Spleen (tissue), 11 donors: ENCODE data around the gene GRK6. TPM values are rescaled to one million over a fixed set of nuclear protein-coding genes. Genes with fewer than 3 reads are reported as not detected.

Experiments used
- DNase-seq: peaks from one replicate; pipeline ENCODE4 v3.0.0-alpha.2; 2020
- H3K27ac ChIP-seq, 8 donors: fragments of 200-600 bp; sonication (generic) in 7 of 8; 1 replicate in 4 of 8; 2 replicates in 4 of 8; pipeline versions ENCODE4 v1.5.0 to v1.8.0; 2016 to 2021; ENCODE audit warnings: inconsistent platforms in 4 of 8, mild to moderate bottlenecking in 4 of 8, moderate library complexity in 1 of 8
- H3K27me3 ChIP-seq, 7 donors: fragments of 200-600 bp; sonication (generic) in 6 of 7; replicated peaks in 1 of 7; 1 replicate in 4 of 7; 2 replicates in 3 of 7; pipeline versions ENCODE4 v1.5.0 to v1.8.0; 2016 to 2021; ENCODE audit warnings: inconsistent platforms in 3 of 7, mild to moderate bottlenecking in 1 of 7
- H3K36me3 ChIP-seq, 6 donors: fragments of 200-600 bp; sonication (generic) in 5 of 6; 1 replicate in 4 of 6; 2 replicates in 2 of 6; pipeline versions ENCODE4 v1.5.0 to v1.8.0; 2016 to 2021; ENCODE audit warnings: inconsistent platforms in 2 of 6
- H3K4me1 ChIP-seq, 6 donors: fragments of 200-600 bp; sonication (generic) in 5 of 6; 1 replicate in 3 of 6; 2 replicates in 3 of 6; pipeline versions ENCODE4 v1.5.0 to v1.8.0; 2016 to 2021; ENCODE audit warnings: inconsistent platforms in 3 of 6
- H3K4me3 ChIP-seq, 8 donors: fragments of 200-600 bp; sonication (generic) in 7 of 8; 1 replicate in 4 of 8; 2 replicates in 4 of 8; pipeline versions ENCODE4 v1.5.0 to v1.8.0; 2016 to 2021; ENCODE audit warnings: inconsistent platforms in 4 of 8, mild to moderate bottlenecking in 4 of 8, moderate library complexity in 2 of 8
- H3K9me3 ChIP-seq, 8 donors: fragments of 200-600 bp; sonication (generic) in 7 of 8; 1 replicate in 4 of 8; 2 replicates in 4 of 8; pipeline versions ENCODE4 v1.5.0 to v1.8.0; 2016 to 2021; ENCODE audit warnings: inconsistent platforms in 4 of 8
- POLR2A ChIP-seq, 3 donors: fragments of 450-650 bp; IDR thresholded peaks; one replicate each; pipeline ENCODE4 v1.5.1; 2017; ENCODE audit warnings: antibody characterized with exemption in 3 of 3, mild to moderate bottlenecking in 1 of 3
- POLR2AphosphoS5 ChIP-seq, 3 donors: sonication (generic); formaldehyde crosslinking; IDR thresholded peaks; one replicate each; pipeline ENCODE4 v1.5.1; 2017; ENCODE audit warnings: antibody characterized with exemption in 3 of 3
- WGBS, 5 donors: extraction: QIAGEN DNeasy Blood & Tissue Kit in 3 of 5; methylation state at CpG; one replicate each; pipeline versions ENCODE4 v1.1.5 to v1.1.7; 2013 to 2018; 5-methylcytosine and 5-hydroxymethylcytosine counted together
- intact Hi-C: fragments of 100-400 bp; cut with DNase I; formaldehyde crosslinking; loops from one replicate; pipeline ENCODE4 v1.15.0; 2023; ENCODE audit warnings: low total_unique reads
- polyA plus RNA-seq, 3 donors: library from polyadenylated mRNA; stranded (reverse); fragments of 200-250 nt; gene quantifications; one replicate each; pipeline ENCODE4 v1.2.1, GENCODE V29; 2013
- total RNA-seq, 7 donors: library from RNA; depleted of rRNA in 3 of 7; stranded (reverse); fragments of >200 nt in 3 of 7; fragmentation: NEBNext Ultra II Directional in 4 of 7; extraction: Animal tissue kit (Norgen Biotek cat#: 25700) in 4 of 7; gene quantifications; one replicate each; pipeline versions ENCODE4 v1.1.0 to v1.2.1, GENCODE V29; 2016 to 2021
- TF ChIP-seq, protein P1 (sequence below), 11 experiments: fragments of 200-600 bp in 7 of 11; fragments of 450-650 bp in 4 of 11; sonication (generic) in 4 of 11; IDR thresholded peaks in 8 of 11; conservative IDR thresholded peaks in 3 of 11; 1 replicate in 7 of 11; 2 replicates in 4 of 11; pipeline versions ENCODE4 v1.4.0 to v1.8.0; 2016 to 2021; ENCODE audit warnings: antibody characterized with exemption in 11 of 11, inconsistent platforms in 4 of 11, mild to moderate bottlenecking in 1 of 11
- donor health status: healthy with polysubstance abuse.
- donor health status: DM: no; HTN: no; CAD: no; lungs with moderate emphysema.
- donor health status: DM: no; HTN: no; CAD: no.
- donor health status: Bipolar disorder and iron deficiency.
- donor health status: healthy.
- donor health status: DM: no; HTN: no; CAD: no.
- donor health status: DM: yes; HTN: yes; CAD: no.

The GRK6 gene
- total and polyA plus RNA-seq, 10 donors = 45.7 to 170 (median 133) TPM

DNA sequence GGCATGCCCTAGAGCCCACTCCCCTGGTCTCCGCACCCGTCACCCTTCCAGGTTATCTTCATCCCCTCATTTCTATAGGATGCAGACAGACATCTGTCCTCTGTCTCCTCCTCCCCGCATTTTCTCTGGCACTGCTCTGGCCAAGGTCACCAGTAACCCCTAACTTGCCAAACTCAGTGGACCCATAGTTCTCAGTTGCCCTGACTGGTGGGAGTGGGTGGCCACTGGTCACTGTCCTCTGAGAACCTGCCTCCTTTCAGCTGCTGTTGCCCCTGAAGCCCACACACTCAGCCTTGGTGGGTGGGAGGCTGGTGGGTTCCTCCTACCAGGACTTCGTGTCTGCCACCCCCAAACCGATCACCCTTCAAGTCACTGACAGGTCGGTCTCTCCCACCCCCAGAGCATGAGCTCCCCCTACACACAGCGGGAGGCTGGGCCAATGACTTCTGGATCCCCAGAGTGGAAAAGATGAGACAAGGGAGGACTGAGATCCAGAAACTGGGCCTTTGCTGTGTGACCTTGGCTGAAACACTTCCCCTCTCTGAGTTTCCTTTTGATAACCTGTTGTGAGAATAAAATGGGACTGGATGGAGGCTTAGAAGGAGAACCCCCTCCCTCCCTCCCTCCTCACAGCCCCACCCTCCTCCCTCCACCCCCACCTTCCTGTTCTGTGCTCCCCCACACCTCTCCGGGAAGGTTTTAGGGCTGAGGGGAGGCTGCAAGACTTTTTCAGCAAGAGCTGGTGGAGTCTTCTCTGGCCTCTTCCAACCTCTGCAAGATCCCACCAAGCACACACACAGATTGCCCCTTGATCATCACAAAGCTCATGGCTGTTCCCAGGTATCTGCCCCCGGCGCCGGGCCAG is 49.3 kb downstream of the GRK6 start:
- Histone ChIP-seq H3K27me3 (peaks cover 0 to 32% (median 10%) of the 10 kb centered on the region in 7 donors), H3K4me1 (peaks cover 19 to 94% (median 76%) of the 10 kb centered on the region in 6 donors)

DNA sequence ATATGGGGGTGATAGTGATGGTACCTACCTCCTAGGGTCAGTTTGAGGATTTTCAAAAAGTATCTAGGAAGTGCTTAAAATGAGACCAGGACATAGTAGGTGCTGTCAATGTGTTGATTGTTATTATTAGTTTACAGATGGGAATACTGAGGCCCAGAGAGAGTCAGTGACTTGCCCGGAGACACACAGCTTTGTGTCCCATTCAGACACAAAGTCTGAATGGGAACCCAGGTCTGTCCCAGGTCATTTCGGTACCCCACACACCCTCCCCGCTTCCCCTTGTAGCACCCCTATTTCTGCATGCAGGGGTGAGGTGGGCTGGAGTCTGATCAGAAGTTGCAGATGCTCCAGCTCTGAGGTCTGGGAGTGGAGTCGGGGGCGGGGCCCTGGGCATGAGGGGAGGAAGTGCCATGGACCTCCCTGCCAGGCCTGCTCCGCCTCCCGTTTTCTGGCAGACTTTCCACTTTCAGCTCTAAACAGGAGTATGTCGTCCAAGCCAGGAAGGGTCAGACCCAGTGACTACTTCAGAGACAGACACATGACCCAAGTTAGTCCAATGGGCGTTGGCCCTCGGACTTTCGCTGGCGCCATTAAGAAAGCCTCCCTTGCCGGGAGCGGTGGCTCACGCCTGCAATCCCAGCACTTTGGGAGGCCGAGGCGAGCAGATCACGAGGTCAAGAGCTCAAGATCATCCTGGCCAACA is 50.2 kb downstream of the GRK6 start:
- TF ChIP-seq POLR2A (IDR thresholded peaks at IDR 0.05) (no peak), POLR2AphosphoS5 (IDR thresholded peaks at IDR 0.05) (peak; percentile 55 to 77 (median 61))
- TF ChIP-seq, protein P1, sequence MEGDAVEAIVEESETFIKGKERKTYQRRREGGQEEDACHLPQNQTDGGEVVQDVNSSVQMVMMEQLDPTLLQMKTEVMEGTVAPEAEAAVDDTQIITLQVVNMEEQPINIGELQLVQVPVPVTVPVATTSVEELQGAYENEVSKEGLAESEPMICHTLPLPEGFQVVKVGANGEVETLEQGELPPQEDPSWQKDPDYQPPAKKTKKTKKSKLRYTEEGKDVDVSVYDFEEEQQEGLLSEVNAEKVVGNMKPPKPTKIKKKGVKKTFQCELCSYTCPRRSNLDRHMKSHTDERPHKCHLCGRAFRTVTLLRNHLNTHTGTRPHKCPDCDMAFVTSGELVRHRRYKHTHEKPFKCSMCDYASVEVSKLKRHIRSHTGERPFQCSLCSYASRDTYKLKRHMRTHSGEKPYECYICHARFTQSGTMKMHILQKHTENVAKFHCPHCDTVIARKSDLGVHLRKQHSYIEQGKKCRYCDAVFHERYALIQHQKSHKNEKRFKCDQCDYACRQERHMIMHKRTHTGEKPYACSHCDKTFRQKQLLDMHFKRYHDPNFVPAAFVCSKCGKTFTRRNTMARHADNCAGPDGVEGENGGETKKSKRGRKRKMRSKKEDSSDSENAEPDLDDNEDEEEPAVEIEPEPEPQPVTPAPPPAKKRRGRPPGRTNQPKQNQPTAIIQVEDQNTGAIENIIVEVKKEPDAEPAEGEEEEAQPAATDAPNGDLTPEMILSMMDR (IDR thresholded peaks at IDR 0.05 in 8 of 11, conservative IDR thresholded peaks at IDR 0.05 in 3 of 11) = no peak
- Histone ChIP-seq H3K9me3 (no peaks in the 10 kb centered on the region), H3K27me3 (peaks cover 0 to 32% (median 10%) of the 10 kb centered on the region in 7 donors), H3K36me3 (peaks cover 0 to 7% (median 0%) of the 10 kb centered on the region in 6 donors), H3K27ac (peak overlapping the region in 4 of 8 donors; percentile 23 to 51 (median 40)), H3K4me1 (peaks cover 19 to 91% (median 72%) of the 10 kb centered on the region in 6 donors), H3K4me3 (no peak overlapping the region)
- DNase-seq = no peak
- intact Hi-C loops = no loop called here
- WGBS, 5 donors = 62 to 81% (median 77%) methylated on average over 17 to 18 of the region's 18 CpGs

More for the DNA sequence above, 49.3 kb downstream of the GRK6 start:
- 59 to 70% (median 67%) methylated on average over 11 of the region's 11 CpGs for WGBS, 5 donors
- Histone ChIP-seq H3K4me3 (no peak overlapping the region), H3K9me3 (no peaks in the 10 kb centered on the region), H3K36me3 (no peaks in the 10 kb centered on the region), H3K27ac (peak overlapping the region in 1 of 8 donors; percentile 21)
- TF ChIP-seq POLR2A (IDR thresholded peaks at IDR 0.05) (no peak), POLR2AphosphoS5 (IDR thresholded peaks at IDR 0.05) (no peak)
- TF ChIP-seq, protein P1 (IDR thresholded peaks at IDR 0.05 in 8 of 11, conservative IDR thresholded peaks at IDR 0.05 in 3 of 11) = no peak
- DNase-seq = no peak
- intact Hi-C loops = no loop called here

DNA sequence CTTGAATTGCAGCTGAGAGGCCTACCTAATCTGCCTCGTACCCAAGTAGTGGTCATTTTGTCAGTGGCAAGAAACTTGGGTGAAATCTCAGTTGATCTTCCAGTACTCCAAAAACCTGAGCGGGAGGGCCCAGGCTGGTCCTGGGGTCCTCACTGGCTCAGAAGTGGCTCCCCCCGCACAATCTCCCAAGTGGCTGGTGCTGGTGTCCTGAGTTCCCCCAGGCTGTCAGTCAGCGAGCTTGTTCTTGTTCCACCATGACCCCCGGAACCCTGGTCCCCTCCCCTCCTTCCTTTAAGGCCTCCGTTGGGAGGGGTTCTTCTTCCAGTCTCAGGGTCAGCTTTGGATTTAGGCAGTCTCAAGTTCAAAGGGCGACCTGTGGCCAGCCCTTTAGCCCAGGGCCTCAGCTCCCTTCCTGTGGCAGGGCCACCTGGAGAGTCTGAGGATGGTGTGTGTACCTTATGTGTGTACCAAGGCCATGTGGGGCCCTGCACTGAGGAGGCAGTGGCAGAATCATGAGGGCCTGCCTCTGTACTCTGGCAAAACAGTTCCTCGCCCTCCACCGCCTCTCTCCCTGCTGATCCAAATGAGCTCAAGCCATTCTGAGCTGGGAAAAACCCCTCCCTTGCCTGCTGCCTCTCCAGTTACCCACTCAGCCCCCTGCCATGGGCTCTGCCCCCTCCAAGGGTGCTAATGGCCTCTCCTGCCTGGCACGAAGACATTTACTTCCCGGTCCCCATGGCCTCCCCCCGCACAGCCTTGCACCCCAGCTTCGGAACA is 51.4 kb downstream of the GRK6 start:
- Histone ChIP-seq H3K36me3 (peaks cover 0 to 19% (median 0%) of the 10 kb centered on the region in 6 donors), H3K27ac (peak overlapping the region in 3 of 8 donors; percentile 51 to 75 (median 64)), H3K9me3 (no peaks in the 10 kb centered on the region), H3K4me1 (peaks cover 16 to 79% (median 60%) of the 10 kb centered on the region in 6 donors), H3K27me3 (peaks cover 0 to 20% (median under 1%) of the 10 kb centered on the region in 7 donors), H3K4me3 (no peak overlapping the region)
- WGBS, 5 donors = 90 to 95% (median 93%) methylated on average over 13 of the region's 13 CpGs
- TF ChIP-seq POLR2AphosphoS5 (IDR thresholded peaks at IDR 0.05) (no peak), POLR2A (IDR thresholded peaks at IDR 0.05) (no peak)
- TF ChIP-seq, protein P1 (IDR thresholded peaks at IDR 0.05 in 8 of 11, conservative IDR thresholded peaks at IDR 0.05 in 3 of 11) = no peak
- DNase-seq = no peak
- intact Hi-C loops = no loop called here
